Kidney (tissue), 14 donors: ENCODE data around the gene BABAM2. TPM values are rescaled to one million over a fixed set of nuclear protein-coding genes. Genes with fewer than 3 reads are reported as not detected.

Experiments
- DNase-seq, 5 donors: peaks; one replicate each; pipeline ENCODE4 v3.0.0-alpha.2; 2013 to 2020
- FAIRE-seq: peaks from 2 replicates; lab custom pipeline; 2012; peaks lifted over from hg19 to GRCh38; lab: Jason Lieb, UNC
- H3K27ac ChIP-seq, 2 donors: one replicate each; pipeline ENCODE4 v1.7.0; 2013; ENCODE audit warnings: low read depth in 2 of 2, low read length in 2 of 2, inconsistent platforms in 1 of 2
- H3K27me3 ChIP-seq: one replicate; pipeline ENCODE4 v1.7.1; 2013; ENCODE audit warnings: low read length, inconsistent platforms; ENCODE audit not compliant: control insufficient read depth, insufficient read depth
- H3K36me3 ChIP-seq, 3 donors: one replicate each; pipeline versions ENCODE4 v1.7.0 to v1.7.1; 2013; ENCODE audit warnings: low read length in 3 of 3, control low read depth in 1 of 3, inconsistent platforms in 1 of 3; ENCODE audit not compliant: insufficient read depth in 3 of 3, control insufficient read depth in 2 of 3
- H3K4me1 ChIP-seq, 3 donors: one replicate each; pipeline versions ENCODE4 v1.7.0 to v1.7.1; 2013; ENCODE audit warnings: low read length in 3 of 3, inconsistent platforms in 1 of 3, low read depth in 1 of 3; ENCODE audit not compliant: control insufficient read depth in 2 of 3, insufficient read depth in 2 of 3
- H3K4me3 ChIP-seq, 3 donors: one replicate each; pipeline versions ENCODE4 v1.7.0 to v1.8.1; 2013; ENCODE audit warnings: low read length in 3 of 3, control low read depth in 1 of 3, inconsistent platforms in 1 of 3
- H3K9ac ChIP-seq, 3 donors: one replicate each; pipeline versions ENCODE4 v1.7.0 to v1.7.1; 2013; ENCODE audit warnings: low read length in 3 of 3, control low read depth in 1 of 3, inconsistent platforms in 1 of 3
- H3K9me3 ChIP-seq, 3 donors: one replicate each; pipeline versions ENCODE4 v1.7.0 to v1.7.1; 2013; ENCODE audit warnings: low read length in 3 of 3, control low read depth in 1 of 3, inconsistent platforms in 1 of 3; ENCODE audit not compliant: control insufficient read depth in 2 of 3, insufficient read depth in 1 of 3
- CTCF ChIP-seq: IDR thresholded peaks from 3 replicates; pipeline ENCODE4 v1.5.1; 2012; ENCODE audit warnings: mild to moderate bottlenecking, moderate library complexity, borderline replicate concordance; ENCODE audit not compliant: insufficient read depth; ENCODE audit errors: extremely low read depth
- intact Hi-C: fragments of 100-400 bp; cut with DNase I; formaldehyde crosslinking; loops from one replicate; pipeline ENCODE4 v1.11.1; 2022
- polyA plus RNA-seq: library from polyadenylated mRNA; stranded (reverse); fragments of 350-450 nt; fragmentation: Illumina TruSeq; extraction: RNeasy Lipid Tissue Mini Kit (QIAGEN cat#74804); gene quantifications from one replicate; pipeline ENCODE4 v1.2.3, GENCODE V29; 2014; ENCODE audit warnings: low read depth, low replicate concordance; ENCODE audit not compliant: insufficient read depth
- total RNA-seq: library from RNA; stranded (reverse); fragmentation: NEBNext Ultra II Directional; extraction: Animal tissue kit (Norgen Biotek cat#: 25700); gene quantifications from one replicate; pipeline ENCODE4 v1.2.1, GENCODE V29; 2021
- donor health status: control.
- donor health status: control.
- donor health status: control.
- donor health status: control.
- donor health status: control.
- donor health status: DM: yes; HTN: yes; CAD: no.
- donor health status: Normal renal cell carcinoma (clear cell type).

Gene BABAM2
- total and polyA plus RNA-seq, 2 donors from 2014 or later = 68.4 to 74.1 TPM

- Histone ChIP-seq H3K27me3 (no peaks in the 10 kb centered on the region), H3K4me1 (no peaks in the 10 kb centered on the region), H3K9ac (no peak overlapping the region), H3K4me3 (no peak overlapping the region), H3K36me3 (no peaks in the 10 kb centered on the region), H3K27ac (no peak overlapping the region), H3K9me3 (no peaks in the 10 kb centered on the region)
- TF ChIP-seq CTCF = no peak
- intact Hi-C loops = no loop called here
- no peak for DNase-seq
- FAIRE-seq = no peak
Observed at GRCh38 chr2:28216331-28216730, 325.8 kb downstream of the BABAM2 start.

DNA sequence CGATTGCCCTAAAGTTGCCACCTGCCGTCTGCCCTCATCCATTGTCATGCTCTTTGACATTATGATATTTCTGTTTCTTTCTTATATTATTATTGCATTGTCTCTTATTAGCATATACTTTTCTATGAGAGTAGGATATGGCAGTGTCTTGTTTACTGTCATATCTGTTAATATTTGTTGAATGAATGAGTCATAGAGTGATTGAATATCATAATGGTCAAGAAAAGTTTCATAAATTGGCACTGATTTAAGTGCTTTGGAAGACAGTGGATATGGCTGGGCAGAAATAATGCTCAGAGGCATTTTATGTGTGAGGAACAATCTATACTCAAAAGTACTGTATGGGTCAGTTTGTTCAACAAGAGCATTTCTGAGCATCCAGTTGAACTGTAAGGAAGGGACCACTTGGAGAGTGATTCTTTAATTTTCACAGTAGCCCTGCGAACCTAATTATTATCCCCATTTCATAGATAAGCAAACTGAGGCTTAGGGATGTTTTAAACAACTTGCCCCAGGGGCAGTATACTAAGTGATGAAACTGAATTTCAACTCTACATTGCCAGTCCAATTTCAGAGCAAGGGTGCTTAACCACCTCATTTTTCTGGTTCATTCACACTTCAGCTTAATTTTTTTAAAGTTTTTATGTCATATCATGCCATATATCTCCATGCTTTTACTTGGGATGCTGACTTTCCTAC lies 326.7 kb downstream of the BABAM2 start:
- H3K4me1 ChIP-seq = no peaks in the 10 kb centered on the region
- intact Hi-C loops = no loop called here
- no peak overlapping the region for H3K9ac ChIP-seq
- H3K9me3 ChIP-seq = no peaks in the 10 kb centered on the region
- H3K4me3 ChIP-seq = no peak overlapping the region
- no peak for TF ChIP-seq CTCF
- H3K27me3 ChIP-seq = no peaks in the 10 kb centered on the region
- no peak for FAIRE-seq
- H3K27ac ChIP-seq = no peak overlapping the region
- H3K36me3 ChIP-seq = no peaks in the 10 kb centered on the region
- DNase-seq = no peak

GRCh38 chr2:28219138-28219537 lies 328.6 kb downstream of the BABAM2 start:
- Histone ChIP-seq H3K4me1 (no peaks in the 10 kb centered on the region), H3K9ac (no peak overlapping the region), H3K9me3 (no peaks in the 10 kb centered on the region), H3K27ac (no peak overlapping the region), H3K36me3 (no peaks in the 10 kb centered on the region), H3K27me3 (no peaks in the 10 kb centered on the region), H3K4me3 (no peak overlapping the region)
- DNase-seq = no peak
- no peak for FAIRE-seq
- no peak for TF ChIP-seq CTCF
- intact Hi-C loops = no loop called here
